Prostate gland (tissue), 2 donors: ENCODE data around the gene COL5A1. TPM values are rescaled to one million over a fixed set of nuclear protein-coding genes. Genes with fewer than 3 reads are reported as not detected.

Experiments
- DNase-seq: peaks from one replicate; pipeline ENCODE4 v3.0.0-alpha.2; 2019; ENCODE audit warnings: low spot score
- H3K27ac ChIP-seq, 2 donors: fragments of 200-600 bp; sonication (generic); 2 replicates each; pipeline ENCODE4 v1.5.1; 2017 to 2019
- H3K27me3 ChIP-seq: fragments of 200-600 bp; sonication (generic); replicated peaks from 2 replicates; pipeline ENCODE4 v1.5.1; 2019; ENCODE audit not compliant: insufficient read depth
- H3K36me3 ChIP-seq, 2 donors: fragments of 200-600 bp; sonication (generic); 1 replicate in 1 of 2; 2 replicates in 1 of 2; pipeline versions ENCODE4 v1.5.1 to v1.8.1; 2017 to 2019
- H3K4me1 ChIP-seq: fragments of 200-600 bp; sonication (generic); replicated peaks from 2 replicates; pipeline ENCODE4 v1.5.1; 2019
- H3K4me3 ChIP-seq, 2 donors: fragments of 200-600 bp; sonication (generic); 2 replicates each; pipeline ENCODE4 v1.5.1; 2017 to 2019
- H3K9me3 ChIP-seq: fragments of 200-600 bp; sonication (generic); 2 replicates; pipeline ENCODE4 v1.5.1; 2017
- POLR2A ChIP-seq: fragments of 450-650 bp; IDR thresholded peaks from one replicate; pipeline ENCODE4 v1.6.1; 2016; ENCODE audit warnings: antibody characterized with exemption, mild to moderate bottlenecking
- POLR2AphosphoS5 ChIP-seq: sonication (generic); formaldehyde crosslinking; IDR thresholded peaks from one replicate; pipeline ENCODE4 v1.6.1; 2017; ENCODE audit warnings: antibody characterized with exemption
- WGBS: methylation state at CpG from one replicate; pipeline ENCODE4 v1.1.5; 2018; 5-methylcytosine and 5-hydroxymethylcytosine counted together
- intact Hi-C: fragments of 100-400 bp; cut with DNase I; formaldehyde crosslinking; loops from one replicate; pipeline ENCODE4 v1.14.2; 2022
- total RNA-seq, 2 donors: library from RNA; depleted of rRNA; stranded (reverse); fragments of >200 nt; gene quantifications; one replicate each; pipeline ENCODE4 v1.1.0, GENCODE V29; 2016
- TF ChIP-seq, protein P1 (sequence below), 4 experiments: fragments of 200-600 bp in 2 of 4; fragments of 450-650 bp in 2 of 4; sonication (generic) in 2 of 4; IDR thresholded peaks; 1 replicate in 3 of 4; 2 replicates in 1 of 4; pipeline ENCODE4 v1.5.1; 2016 to 2019; ENCODE audit warnings: antibody characterized with exemption in 4 of 4, mild to moderate bottlenecking in 2 of 4, moderate library complexity in 2 of 4

Gene COL5A1
- total RNA-seq, 2 donors from 2014 or later, result 16.9 to 36.0 TPM

DNA sequence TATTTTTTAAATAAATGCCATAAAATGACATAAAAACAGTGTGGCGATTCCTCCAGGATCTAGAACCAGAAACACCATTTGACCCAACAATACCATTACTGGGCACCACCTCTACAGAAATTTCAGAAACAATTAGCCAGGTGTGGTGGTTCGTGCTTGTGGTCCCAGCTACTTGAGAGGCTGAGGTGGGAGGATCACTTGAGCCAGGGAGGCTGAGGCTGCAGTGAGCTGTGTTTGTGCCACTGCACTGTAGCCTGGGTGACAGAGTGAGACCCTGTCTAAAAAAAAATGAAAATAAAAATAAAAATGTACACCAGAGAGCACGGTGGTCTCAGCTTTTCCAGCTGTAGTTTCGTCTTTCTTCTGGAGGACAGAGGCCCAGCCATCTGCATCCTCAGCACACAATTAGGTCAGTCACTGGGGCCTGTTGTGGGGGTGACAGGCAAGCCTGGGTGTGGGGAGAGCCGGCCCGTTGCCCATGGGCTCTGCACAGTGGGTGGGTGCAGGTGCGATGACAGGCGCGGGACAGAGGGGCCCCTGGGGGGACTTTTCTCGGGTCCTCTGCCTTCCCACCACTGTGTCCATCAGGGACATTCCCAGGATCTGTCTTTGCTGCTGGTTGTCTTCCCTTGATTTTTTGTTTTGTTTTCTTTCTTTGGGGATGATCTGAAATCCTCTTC, 9.8 kb downstream of the COL5A1 start:
- Histone ChIP-seq H3K36me3 (no peaks in the 10 kb centered on the region), H3K4me1 (no peaks in the 10 kb centered on the region), H3K9me3 (no peaks in the 10 kb centered on the region), H3K27ac (no peak overlapping the region), H3K4me3 (no peak overlapping the region), H3K27me3 (no peaks in the 10 kb centered on the region)
- intact Hi-C loops, result no loop called here
- TF ChIP-seq POLR2AphosphoS5 (no peak), POLR2A (no peak)
- TF ChIP-seq, protein P1, sequence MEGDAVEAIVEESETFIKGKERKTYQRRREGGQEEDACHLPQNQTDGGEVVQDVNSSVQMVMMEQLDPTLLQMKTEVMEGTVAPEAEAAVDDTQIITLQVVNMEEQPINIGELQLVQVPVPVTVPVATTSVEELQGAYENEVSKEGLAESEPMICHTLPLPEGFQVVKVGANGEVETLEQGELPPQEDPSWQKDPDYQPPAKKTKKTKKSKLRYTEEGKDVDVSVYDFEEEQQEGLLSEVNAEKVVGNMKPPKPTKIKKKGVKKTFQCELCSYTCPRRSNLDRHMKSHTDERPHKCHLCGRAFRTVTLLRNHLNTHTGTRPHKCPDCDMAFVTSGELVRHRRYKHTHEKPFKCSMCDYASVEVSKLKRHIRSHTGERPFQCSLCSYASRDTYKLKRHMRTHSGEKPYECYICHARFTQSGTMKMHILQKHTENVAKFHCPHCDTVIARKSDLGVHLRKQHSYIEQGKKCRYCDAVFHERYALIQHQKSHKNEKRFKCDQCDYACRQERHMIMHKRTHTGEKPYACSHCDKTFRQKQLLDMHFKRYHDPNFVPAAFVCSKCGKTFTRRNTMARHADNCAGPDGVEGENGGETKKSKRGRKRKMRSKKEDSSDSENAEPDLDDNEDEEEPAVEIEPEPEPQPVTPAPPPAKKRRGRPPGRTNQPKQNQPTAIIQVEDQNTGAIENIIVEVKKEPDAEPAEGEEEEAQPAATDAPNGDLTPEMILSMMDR (IDR thresholded peaks at IDR 0.05), result no peak
- no peak for DNase-seq
- 77% methylated on average over 10 of the region's 10 CpGs for WGBS

GRCh38 chr9:134652291-134653225, 11.0 kb downstream of the COL5A1 start:
- H3K27me3 ChIP-seq, result no peaks in the 10 kb centered on the region
- no peak for DNase-seq
- intact Hi-C loops, result no loop called here
- TF ChIP-seq POLR2AphosphoS5 (no peak), POLR2A (no peak)
- TF ChIP-seq, protein P1 (IDR thresholded peaks at IDR 0.05), result no peak
- H3K36me3 ChIP-seq, result no peaks in the 10 kb centered on the region
- H3K9me3 ChIP-seq, result no peaks in the 10 kb centered on the region
- H3K4me1 ChIP-seq, result no peaks in the 10 kb centered on the region
- peak overlapping the region in 1 of 2 donors; percentile 19 for H3K27ac ChIP-seq
- 79% methylated on average over 27 of the region's 28 CpGs for WGBS
- no peak overlapping the region for H3K4me3 ChIP-seq

DNA sequence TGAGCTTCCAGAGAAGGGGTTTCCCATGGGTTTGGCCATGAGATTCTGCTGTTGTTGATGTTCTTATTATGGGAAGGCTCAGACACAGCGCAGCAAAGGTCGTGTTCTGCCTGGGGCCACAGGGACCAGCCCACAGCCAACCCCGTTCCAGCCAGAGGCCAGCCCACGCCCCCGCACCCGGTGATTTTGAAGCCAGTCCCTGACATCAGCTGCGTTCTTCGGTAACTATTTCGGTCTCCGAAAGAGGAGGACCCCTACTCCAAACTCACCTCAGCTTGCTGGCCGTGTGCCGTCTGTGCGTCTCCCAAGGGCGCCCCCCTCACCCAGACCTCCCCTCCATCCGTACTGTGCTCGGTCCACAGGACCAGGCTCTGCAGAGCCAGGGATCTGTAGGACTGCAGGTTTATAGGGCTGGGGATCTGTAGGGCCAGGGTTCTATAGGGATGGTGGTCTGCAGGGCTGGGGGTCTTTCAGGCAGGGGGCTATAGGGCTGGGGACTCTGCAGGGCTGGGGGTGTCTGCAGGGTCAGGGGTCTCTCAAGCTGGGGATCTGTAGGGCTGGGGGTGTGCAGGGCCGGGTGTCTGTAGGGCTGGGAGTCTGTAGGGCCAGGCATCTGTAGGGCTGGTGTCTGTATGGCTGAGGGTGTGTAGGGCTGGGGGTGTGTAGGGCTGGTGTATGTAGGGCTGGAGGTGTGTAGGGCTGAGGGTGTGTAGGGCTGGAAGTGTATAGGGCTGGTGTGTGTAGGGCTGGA, 11.8 kb downstream of the COL5A1 start:
- WGBS, result 80% methylated on average over 17 of the region's 17 CpGs

GRCh38 chr9:134655101-134655500, 13.5 kb downstream of the COL5A1 start:
- H3K36me3 ChIP-seq, result no peaks in the 10 kb centered on the region
- WGBS, result 63% methylated on average over 11 of the region's 11 CpGs
- no peaks in the 10 kb centered on the region for H3K4me1 ChIP-seq
- intact Hi-C loops, result no loop called here
- H3K4me3 ChIP-seq, result no peak overlapping the region
- TF ChIP-seq, protein P1 (IDR thresholded peaks at IDR 0.05), result no peak
- TF ChIP-seq POLR2AphosphoS5 (no peak), POLR2A (no peak)
- no peak overlapping the region for H3K27ac ChIP-seq
- H3K9me3 ChIP-seq, result no peaks in the 10 kb centered on the region
- no peak for DNase-seq
- H3K27me3 ChIP-seq, result no peaks in the 10 kb centered on the region

More for the DNA sequence above, 11.8 kb downstream of the COL5A1 start:
- H3K4me1 ChIP-seq, result no peaks in the 10 kb centered on the region
- H3K27me3 ChIP-seq, result no peaks in the 10 kb centered on the region
- no peak for DNase-seq
- no peaks in the 10 kb centered on the region for H3K9me3 ChIP-seq
- H3K4me3 ChIP-seq, result no peak overlapping the region
- no peak overlapping the region for H3K27ac ChIP-seq
- intact Hi-C loops, result no loop called here
- no peaks in the 10 kb centered on the region for H3K36me3 ChIP-seq
- no peak for TF ChIP-seq POLR2AphosphoS5
